Choroid plexus epithelial cell (primary cell): ENCODE data around the gene DCTN5.

ENCODE experiments used
- DNase-seq: peaks from one replicate; pipeline ENCODE4 v3.0.0-alpha.2; 2010; ENCODE audit warnings: low read depth
- H3K4me3 ChIP-seq: 2 replicates; pipeline ENCODE4 v1.5.1; 2011; ENCODE audit warnings: low read depth, mild to moderate bottlenecking, control low read depth, low read length, moderate library complexity
- CTCF ChIP-seq: conservative IDR thresholded peaks from 2 replicates; pipeline ENCODE4 v1.5.1; 2011; ENCODE audit warnings: low read depth, mild to moderate bottlenecking, control low read depth, inconsistent platforms, low read length, moderate library complexity

DCTN5 gene

GRCh38 chr16:23694265-23694643 is 53.0 kb downstream of the DCTN5 start:
- DNase-seq, result no peak
- no peak for TF ChIP-seq CTCF
- H3K4me3 ChIP-seq, result no peak overlapping the region

DNA sequence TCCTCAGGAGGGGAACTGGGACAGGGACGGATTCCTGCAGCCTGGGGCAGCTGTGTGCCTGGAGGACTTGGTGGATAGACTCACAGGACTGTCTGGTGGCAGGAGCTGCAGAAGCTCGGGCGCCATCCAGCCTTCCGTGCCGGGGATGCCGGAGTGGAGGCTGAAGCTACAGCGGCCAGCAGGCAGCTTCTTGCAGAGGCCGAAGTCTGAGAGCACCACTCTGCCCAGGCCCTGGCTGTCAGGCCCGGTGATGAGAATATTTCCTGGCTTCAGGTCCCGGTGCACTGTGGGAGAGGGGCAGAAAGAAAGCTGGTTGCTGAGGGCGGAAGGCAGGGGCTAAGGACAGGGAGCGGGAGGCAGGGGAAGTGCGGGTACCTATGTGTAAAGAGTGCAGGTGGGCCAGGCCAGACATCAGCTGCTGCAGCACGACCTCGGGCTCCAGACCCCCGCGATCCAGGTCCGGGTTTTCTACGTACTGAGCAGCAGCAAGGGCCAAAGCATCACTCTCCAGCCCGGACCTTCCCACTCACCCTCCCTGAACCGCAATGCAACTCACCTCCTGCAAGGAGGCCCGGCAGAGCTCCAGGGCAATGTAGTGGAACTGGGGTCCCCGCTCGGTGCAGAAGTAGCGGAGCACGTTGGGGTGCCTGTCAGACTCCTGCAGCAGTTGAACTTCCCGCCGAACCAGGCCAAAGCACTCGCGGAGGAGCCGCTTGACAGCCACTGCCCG is 53.5 kb downstream of the DCTN5 start:
- DNase-seq, result peak; percentile 67
- H3K4me3 ChIP-seq, result peak overlapping the region; percentile 55

GRCh38 chr16:23695756-23696155 is 54.5 kb downstream of the DCTN5 start:
- no peak for DNase-seq
- TF ChIP-seq CTCF, result no peak
- H3K4me3 ChIP-seq, result no peak overlapping the region

More for the DNA sequence above, 53.5 kb downstream of the DCTN5 start:
- TF ChIP-seq CTCF, result no peak

GRCh38 chr16:23699100-23699499 is 57.8 kb downstream of the DCTN5 start:
- DNase-seq, result no peak
- no peak for TF ChIP-seq CTCF
- no peak overlapping the region for H3K4me3 ChIP-seq

DNA sequence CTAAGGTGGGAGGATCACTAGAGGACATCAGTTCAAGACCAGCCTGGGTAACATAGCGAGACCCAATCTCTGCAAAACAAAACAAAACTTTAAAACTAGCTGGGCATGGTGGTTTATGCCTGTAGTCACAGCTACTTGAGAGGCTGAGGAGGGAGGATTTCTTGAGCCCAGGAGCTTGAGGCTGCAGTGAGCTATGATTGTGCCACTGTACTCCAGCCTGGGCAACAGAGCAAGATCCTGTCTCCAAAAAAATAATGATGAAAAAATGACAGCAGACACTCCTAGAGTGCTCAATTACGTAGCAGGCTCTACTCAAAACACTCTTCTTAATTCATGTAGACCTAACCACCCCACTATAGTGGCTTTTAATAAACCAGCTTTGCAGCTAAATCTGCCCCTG is 58.8 kb downstream of the DCTN5 start:
- no peak for TF ChIP-seq CTCF

DNA sequence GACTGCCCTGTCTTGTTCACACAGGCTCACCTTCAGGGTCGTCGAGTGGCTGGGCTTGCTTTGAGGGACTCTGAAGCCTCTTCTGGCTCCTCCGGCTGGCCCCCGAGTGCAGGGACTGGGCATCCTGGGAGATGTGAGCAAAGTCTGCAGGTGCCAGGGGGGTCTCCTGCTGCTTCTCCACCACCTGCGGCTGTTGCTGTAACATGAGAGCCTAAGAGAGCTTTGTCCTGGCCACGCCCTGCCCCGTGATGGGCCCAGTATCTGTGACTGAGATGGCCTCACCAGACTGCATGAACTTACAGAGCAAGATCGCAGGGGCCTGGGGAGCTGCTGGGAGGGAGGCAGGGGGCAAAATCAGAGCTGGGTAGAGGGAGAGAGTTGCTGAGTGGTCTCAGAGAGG is 59.2 kb downstream of the DCTN5 start:
- no peak overlapping the region for H3K4me3 ChIP-seq
- TF ChIP-seq CTCF, result no peak
- no peak for DNase-seq

More for the DNA sequence above, 58.8 kb downstream of the DCTN5 start:
- no peak for DNase-seq
- no peak overlapping the region for H3K4me3 ChIP-seq

DNA sequence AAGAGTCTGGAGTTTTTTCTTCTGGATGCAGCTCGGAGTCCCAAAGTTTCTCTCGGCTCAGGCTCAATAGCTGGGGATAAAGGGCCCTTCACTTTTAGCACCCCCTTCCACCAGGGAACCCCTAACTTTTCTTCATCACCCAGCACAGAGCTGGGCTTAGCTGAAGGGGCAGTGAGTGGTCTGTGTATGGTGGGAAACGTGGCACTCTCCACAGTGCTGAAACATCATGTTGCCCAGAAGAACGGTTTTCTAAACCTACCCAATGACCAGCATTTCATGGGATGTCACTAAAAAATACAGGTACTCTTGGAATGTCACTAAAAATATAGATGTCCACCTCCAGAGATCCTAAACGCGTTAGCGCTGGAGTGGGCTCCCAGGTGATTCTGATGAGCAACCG is 59.8 kb downstream of the DCTN5 start:
- no peak for DNase-seq
- TF ChIP-seq CTCF, result no peak
- H3K4me3 ChIP-seq, result no peak overlapping the region
